ENCODE results near the gene RASSF7. TPM values are rescaled to one million over a fixed set of nuclear protein-coding genes. Genes with fewer than 3 reads are reported as not detected.

RASSF7 gene
- total RNA-seq, 2 experiments from 2014 or later, result 18.8 to 21.9 TPM

DNA sequence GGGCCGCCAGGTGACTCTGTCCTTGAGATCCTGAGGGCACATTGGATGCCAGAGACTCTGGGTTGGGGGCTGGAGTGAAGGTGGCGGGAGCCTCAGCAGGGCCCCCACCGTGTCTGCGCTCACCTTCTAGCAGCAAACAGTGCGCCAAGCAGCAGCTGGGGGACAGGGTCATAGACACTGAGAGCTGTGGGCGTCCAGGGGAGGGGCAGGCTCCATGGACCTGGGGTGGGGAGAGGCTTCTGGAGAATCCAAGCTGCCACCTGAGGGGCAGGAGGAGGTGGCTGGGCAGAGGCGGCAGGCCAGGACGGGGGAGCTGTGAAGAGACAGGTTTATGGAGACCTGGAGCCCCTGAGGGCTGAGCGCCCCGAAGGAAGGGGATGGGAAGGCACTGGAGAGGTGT, 23.5 kb downstream of the RASSF7 start:
- Mint-ChIP-seq H3K4me1 (ENCODE audit: low read depth) (peaks cover 31% of the 10 kb centered on the region), H3K27ac (no peak overlapping the region), H3K27me3 (no peaks in the 10 kb centered on the region), H3K36me3 (peaks cover 26% of the 10 kb centered on the region), H3K4me3 (no peak overlapping the region), H3K9me3 (no peaks in the 10 kb centered on the region)
- CTCF ChIA-PET, result no interaction called here
- POLR2A ChIA-PET, result no interaction called here
- no peak for DNase-seq
- intact Hi-C loops (cut with micrococcal nuclease), result no loop called here

DNA sequence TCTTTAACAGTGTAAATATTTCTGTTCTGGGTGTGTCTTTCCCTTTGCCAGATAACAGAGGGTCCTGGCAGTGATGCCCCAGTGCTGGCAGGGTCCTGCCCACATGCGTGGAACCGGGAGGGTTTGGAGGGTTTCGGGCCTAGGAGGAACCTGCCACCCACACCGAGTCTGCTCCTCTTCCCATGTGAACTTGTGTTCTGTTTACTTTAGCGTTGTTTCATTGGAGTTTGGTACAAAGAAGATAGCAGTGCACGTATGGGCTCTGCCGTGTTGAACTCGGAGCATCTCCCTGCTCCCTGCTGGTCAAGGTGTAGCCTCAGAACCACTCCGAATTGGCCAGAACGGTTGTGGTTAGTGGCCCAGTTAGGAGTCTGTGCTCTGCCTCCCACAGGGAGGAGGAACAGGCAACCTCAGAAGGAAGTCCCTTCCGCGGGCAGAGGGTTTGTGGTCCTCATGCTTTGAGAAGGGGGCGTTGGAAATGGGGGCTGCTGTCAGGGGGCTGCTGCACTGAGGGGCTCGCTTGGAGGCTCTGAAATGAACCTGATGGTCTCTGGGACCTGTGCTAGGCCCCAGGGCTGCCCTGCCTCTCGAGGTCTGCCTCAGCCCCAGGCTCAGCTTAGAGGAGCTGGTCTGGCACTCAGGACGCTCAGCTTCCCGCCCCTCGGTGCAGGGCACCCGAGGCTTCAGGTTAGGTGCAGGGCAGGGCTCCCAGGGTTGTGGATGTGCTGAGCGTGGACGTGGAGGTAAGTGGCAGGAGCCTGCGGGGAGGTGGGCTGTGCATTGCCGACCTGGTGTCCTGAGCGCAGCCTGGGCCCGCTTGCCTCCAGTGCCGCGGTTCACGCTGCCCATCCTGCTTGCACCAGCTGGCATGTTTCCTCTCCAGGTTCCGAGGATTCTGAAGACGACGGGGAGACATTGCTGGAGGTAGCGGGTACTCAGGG, 25.9 kb downstream of the RASSF7 start:
- H3K36me3 Mint-ChIP-seq, result peaks cover 33% of the 10 kb centered on the region
- intact Hi-C loops (cut with micrococcal nuclease), result no loop called here
- no peak overlapping the region for H3K4me3 Mint-ChIP-seq
- H3K9me3 Mint-ChIP-seq, result no peaks in the 10 kb centered on the region
- POLR2A ChIA-PET, result interaction anchor here (1.5 to 2.0 kb wide), 2 partner anchors 11 to 18 kb away, joined by 3 to 6 read pairs; no protein-coding TSS in a partner anchor
- CTCF ChIA-PET, result no interaction called here
- H3K27ac Mint-ChIP-seq, result peak overlapping the region; percentile 97
- H3K27me3 Mint-ChIP-seq, result no peaks in the 10 kb centered on the region
- DNase-seq, result no peak
- peaks cover 18% of the 10 kb centered on the region for H3K4me1 Mint-ChIP-seq (ENCODE audit: low read depth)

DNA sequence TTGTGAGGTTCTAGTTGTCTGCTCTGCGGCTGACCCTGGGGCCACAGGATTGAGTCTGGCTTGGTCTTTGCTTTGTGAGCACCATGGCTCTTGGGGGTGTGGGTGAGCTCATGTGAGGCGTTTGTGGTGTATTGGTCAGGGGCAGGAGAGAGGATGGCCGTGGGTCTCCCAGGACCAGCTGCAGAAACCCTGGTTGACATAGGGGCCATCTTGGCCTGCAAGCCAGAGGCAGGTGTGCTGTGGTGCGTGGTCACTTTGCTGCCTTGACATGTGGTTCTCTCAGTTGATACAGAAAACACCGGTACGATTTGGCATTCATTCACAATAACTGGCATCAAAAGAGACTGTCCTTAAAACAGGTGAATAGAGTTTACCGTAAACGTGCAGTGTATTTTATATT, 26.8 kb downstream of the RASSF7 start:
- ChIA-PET CTCF (interaction anchor here (0.9 to 1.2 kb wide), 3 partner anchors 30 to 108 kb away, joined by 4 to 6 read pairs (median 5); partner anchors contain the start of genes DEAF1 and TMEM80), POLR2A (interaction anchor here (0.8 to 2.0 kb wide), 4 partner anchors 12 to 138 kb away, joined by 3 to 6 read pairs (median 3); partner anchors contain the start of gene HRAS)
- no peaks in the 10 kb centered on the region for H3K27me3 Mint-ChIP-seq
- H3K36me3 Mint-ChIP-seq, result peaks cover 34% of the 10 kb centered on the region
- peaks cover 18% of the 10 kb centered on the region for H3K4me1 Mint-ChIP-seq (ENCODE audit: low read depth)
- no peak for DNase-seq
- peak overlapping the region; percentile 97 for H3K27ac Mint-ChIP-seq
- peak overlapping the region; percentile 58 for H3K4me3 Mint-ChIP-seq
- intact Hi-C loops (cut with micrococcal nuclease), result no loop called here
- no peaks in the 10 kb centered on the region for H3K9me3 Mint-ChIP-seq

DNA sequence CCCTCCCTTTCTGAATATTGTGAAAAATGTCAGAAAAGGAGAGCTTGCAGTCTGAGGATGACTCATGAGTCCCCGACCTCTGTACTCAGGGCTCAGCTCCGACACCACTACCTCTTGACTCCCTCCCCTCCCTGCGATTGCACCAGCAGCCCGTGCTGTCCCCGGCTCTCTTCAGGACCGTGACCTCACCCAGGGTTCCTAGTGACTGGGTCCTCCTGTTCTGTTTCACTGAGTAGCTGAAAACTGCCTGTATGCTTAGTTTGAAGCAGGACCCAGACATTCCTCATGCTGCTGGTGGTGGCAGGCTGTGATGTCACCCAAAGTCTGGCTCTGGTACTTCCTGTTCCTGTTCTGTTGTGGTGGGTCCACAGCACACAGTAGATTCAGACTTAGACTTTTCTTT, 27.2 kb downstream of the RASSF7 start:
- peak; percentile 84 for DNase-seq
- Mint-ChIP-seq H3K9me3 (no peaks in the 10 kb centered on the region), H3K27me3 (no peaks in the 10 kb centered on the region), H3K36me3 (peaks cover 35% of the 10 kb centered on the region), H3K4me3 (peak overlapping the region; percentile 58), H3K4me1 (ENCODE audit: low read depth) (peaks cover 18% of the 10 kb centered on the region), H3K27ac (peak overlapping the region; percentile 97)
- ChIA-PET CTCF (interaction anchor here (0.6 to 1.2 kb wide), 4 partner anchors 31 to 107 kb away, joined by 3 to 6 read pairs (median 4); partner anchors contain the start of genes DEAF1 and TMEM80), POLR2A (interaction anchor here (0.8 to 2.0 kb wide), 4 partner anchors 12 to 138 kb away, joined by 3 to 6 read pairs (median 3); partner anchors contain the start of gene HRAS)
- intact Hi-C loops (cut with micrococcal nuclease), result no loop called here

DNA sequence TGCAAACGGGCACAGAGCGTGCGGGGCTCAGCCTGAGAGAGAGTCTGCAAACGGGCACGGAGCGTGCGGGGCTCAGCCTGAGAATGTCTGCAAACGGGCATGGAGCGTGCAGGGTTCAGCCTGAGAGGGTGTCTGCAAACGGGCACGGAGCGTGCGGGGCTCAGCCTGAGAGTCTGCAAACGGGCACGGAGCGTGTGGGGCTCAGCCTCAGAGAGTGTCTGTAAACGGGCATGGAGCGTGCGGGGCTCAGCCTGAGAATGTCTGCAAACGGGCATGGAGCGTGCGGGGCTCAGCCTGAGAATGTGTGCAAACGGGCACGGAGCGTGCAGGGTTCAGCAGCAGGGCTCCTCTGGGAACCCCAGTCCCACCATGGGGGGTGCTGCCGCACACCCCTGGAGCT, 29.0 kb downstream of the RASSF7 start:
- Mint-ChIP-seq H3K9me3 (no peaks in the 10 kb centered on the region), H3K4me3 (no peak overlapping the region), H3K27ac (no peak overlapping the region), H3K4me1 (ENCODE audit: low read depth) (peaks cover 18% of the 10 kb centered on the region), H3K27me3 (no peaks in the 10 kb centered on the region), H3K36me3 (peaks cover 44% of the 10 kb centered on the region)
- intact Hi-C loops (cut with micrococcal nuclease), result no loop called here
- CTCF ChIA-PET, result no interaction called here
- POLR2A ChIA-PET, result no interaction called here
- DNase-seq, result no peak

DNA sequence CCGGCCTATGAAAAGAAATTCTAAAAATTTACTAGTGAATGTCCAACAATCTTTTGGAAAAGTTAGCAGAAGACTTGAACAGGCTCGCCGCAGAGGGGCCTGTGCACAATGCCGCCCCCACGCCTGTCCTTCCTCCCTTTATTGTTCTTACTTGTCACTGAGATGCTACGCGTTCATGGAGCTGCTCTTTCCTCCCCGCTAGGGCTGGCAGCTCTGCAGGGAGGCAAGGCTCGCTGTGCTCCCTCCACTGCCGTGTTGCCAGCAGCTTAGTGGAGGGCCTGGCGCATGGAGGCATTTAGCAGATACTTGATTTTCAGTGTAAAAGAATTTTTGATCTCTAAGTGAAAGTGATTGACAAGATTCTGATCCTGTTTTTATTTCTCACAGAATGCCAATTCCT, 30.2 kb downstream of the RASSF7 start:
- CTCF ChIA-PET, result no interaction called here
- Mint-ChIP-seq H3K36me3 (peaks cover 45% of the 10 kb centered on the region), H3K27ac (no peak overlapping the region), H3K27me3 (no peaks in the 10 kb centered on the region), H3K9me3 (no peaks in the 10 kb centered on the region), H3K4me1 (ENCODE audit: low read depth) (peaks cover 20% of the 10 kb centered on the region), H3K4me3 (no peak overlapping the region)
- DNase-seq, result no peak
- intact Hi-C loops (cut with micrococcal nuclease), result no loop called here
- POLR2A ChIA-PET, result no interaction called here

DNA sequence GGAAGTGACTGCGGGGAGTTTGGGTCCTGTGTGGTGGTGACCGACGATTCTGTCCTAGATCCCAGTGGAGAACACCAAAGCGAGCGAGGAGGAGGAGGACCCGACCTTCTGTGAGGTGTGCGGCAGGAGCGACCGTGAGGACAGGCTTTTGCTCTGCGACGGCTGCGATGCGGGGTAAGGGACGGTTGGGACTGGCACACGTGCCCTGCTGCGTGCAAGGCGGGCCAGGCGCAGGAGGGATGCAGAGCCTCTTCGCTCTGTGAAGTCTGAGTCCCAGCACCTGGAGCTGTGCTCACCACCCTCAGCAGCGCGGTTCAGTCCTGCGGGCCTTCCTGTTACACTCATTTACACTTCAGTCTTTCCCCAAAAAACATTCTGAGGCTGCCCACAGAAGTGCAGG, 31.7 kb downstream of the RASSF7 start:
- no peak for DNase-seq
- Mint-ChIP-seq H3K36me3 (peaks cover 48% of the 10 kb centered on the region), H3K27me3 (no peaks in the 10 kb centered on the region), H3K27ac (no peak overlapping the region), H3K4me3 (no peak overlapping the region), H3K4me1 (ENCODE audit: low read depth) (peaks cover 19% of the 10 kb centered on the region), H3K9me3 (no peaks in the 10 kb centered on the region)
- POLR2A ChIA-PET, result no interaction called here
- intact Hi-C loops (cut with micrococcal nuclease), result no loop called here
- CTCF ChIA-PET, result no interaction called here

DNA sequence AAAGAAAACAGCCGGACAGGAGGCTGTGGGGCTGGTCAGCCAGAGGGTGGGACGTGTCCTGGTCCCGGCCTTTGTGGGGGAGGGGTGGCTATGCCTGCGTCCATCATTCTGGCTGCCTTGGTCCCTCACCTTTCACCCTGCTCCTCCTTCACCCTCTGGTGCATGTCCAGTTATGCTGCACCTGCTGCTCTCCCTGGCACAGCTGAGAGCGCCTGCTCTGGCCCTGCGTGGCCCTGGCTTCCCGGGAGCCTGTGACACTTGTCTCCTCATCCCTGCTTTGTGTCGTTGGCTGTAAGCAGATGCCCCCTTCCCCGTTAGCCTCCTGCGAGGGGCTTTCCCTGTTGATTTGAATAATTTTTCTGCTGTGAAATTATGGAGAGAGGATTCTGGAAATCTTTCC, 32.1 kb downstream of the RASSF7 start:
- intact Hi-C loops (cut with micrococcal nuclease), result no loop called here
- H3K9me3 Mint-ChIP-seq, result no peaks in the 10 kb centered on the region

DNA sequence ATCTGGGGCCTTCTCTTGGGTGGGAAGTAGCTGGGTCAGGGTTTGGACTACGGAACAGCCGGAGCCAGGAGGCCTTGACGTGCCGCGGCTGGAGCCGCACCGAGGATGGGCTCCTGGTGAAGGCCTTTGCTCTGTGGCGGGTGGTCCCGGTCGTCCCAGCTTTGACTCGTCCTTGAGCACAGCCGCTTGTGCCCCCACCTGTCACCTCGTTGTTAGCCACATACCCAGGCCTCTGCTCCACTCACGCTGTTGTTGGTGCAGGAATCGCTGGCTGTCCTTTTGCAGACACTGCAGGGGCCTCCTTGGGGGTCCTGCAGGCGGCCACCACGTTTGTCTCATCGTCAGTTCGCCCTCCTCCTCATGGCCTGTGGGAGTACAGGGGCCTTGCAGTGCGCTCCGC, 32.6 kb downstream of the RASSF7 start:
- Mint-ChIP-seq H3K36me3 (peaks cover 46% of the 10 kb centered on the region), H3K4me1 (ENCODE audit: low read depth) (peaks cover 10% of the 10 kb centered on the region), H3K27me3 (no peaks in the 10 kb centered on the region), H3K27ac (no peak overlapping the region), H3K9me3 (no peaks in the 10 kb centered on the region), H3K4me3 (no peak overlapping the region)
- no peak for DNase-seq
- ChIA-PET CTCF (no interaction called here), POLR2A (no interaction called here)
- intact Hi-C loops (cut with micrococcal nuclease), result no loop called here

More for the DNA sequence above, 32.1 kb downstream of the RASSF7 start:
- Mint-ChIP-seq H3K27me3 (no peaks in the 10 kb centered on the region), H3K36me3 (peaks cover 47% of the 10 kb centered on the region), H3K4me1 (ENCODE audit: low read depth) (peaks cover 15% of the 10 kb centered on the region), H3K4me3 (no peak overlapping the region), H3K27ac (no peak overlapping the region)
- CTCF ChIA-PET, result no interaction called here
- POLR2A ChIA-PET, result no interaction called here
- DNase-seq, result no peak

DNA sequence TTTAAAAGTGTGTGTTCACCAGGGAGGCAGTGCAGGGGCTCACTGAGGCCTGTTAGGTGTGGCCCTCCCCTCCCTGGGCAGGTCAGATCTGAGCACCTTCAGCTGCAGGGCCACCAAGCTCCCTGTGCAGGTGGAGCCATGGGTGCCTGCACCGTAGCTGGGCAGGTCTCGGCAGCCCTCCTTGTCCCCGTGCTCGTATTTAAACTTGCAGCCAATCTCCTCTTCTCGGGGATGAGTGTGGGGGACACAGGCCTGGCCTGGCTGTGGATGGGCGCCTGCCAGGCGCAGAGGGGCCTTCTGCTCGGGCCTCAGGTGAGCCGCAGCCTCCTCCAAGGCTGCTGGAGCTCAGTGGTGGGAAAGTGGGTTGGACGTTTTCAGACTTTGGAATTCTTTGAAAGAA, 34.6 kb downstream of the RASSF7 start:
- Mint-ChIP-seq H3K4me1 (ENCODE audit: low read depth) (peaks cover 8% of the 10 kb centered on the region), H3K4me3 (no peak overlapping the region), H3K36me3 (peaks cover 41% of the 10 kb centered on the region), H3K27ac (no peak overlapping the region), H3K27me3 (no peaks in the 10 kb centered on the region), H3K9me3 (no peaks in the 10 kb centered on the region)
- intact Hi-C loops (cut with micrococcal nuclease), result no loop called here
- ChIA-PET CTCF (no interaction called here), POLR2A (no interaction called here)
- DNase-seq, result no peak

DNA sequence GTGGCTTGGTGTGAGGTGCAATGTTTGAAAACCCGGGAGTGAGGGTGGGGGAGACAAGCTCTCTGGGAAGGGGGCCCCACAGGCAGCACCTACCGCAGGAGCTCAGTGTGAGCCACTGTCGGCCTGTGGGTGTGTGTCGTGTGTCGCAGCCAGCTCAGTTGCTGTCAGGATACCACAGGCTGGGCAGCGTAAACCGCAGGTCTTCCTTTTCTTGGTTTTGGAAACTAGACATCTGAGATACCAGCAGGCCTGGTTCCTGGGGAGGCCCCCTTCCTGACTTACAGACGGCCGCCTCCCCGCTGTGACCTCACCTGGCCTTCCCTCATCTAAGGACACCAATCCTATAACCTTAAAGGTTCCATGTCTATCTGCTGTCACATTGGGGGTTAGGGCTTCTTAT, 35.6 kb downstream of the RASSF7 start:
- CTCF ChIA-PET, result no interaction called here
- Mint-ChIP-seq H3K4me1 (ENCODE audit: low read depth) (peaks cover 8% of the 10 kb centered on the region), H3K9me3 (no peaks in the 10 kb centered on the region), H3K4me3 (no peak overlapping the region), H3K27ac (peak overlapping the region; percentile 38), H3K36me3 (peaks cover 39% of the 10 kb centered on the region), H3K27me3 (no peaks in the 10 kb centered on the region)
- peak; percentile 45 for DNase-seq
- POLR2A ChIA-PET, result interaction anchor here (0.6 kb wide), 1 partner anchor 145 kb away, joined by 3 read pairs; no protein-coding TSS in a partner anchor
- intact Hi-C loops (cut with micrococcal nuclease), result no loop called here

DNA sequence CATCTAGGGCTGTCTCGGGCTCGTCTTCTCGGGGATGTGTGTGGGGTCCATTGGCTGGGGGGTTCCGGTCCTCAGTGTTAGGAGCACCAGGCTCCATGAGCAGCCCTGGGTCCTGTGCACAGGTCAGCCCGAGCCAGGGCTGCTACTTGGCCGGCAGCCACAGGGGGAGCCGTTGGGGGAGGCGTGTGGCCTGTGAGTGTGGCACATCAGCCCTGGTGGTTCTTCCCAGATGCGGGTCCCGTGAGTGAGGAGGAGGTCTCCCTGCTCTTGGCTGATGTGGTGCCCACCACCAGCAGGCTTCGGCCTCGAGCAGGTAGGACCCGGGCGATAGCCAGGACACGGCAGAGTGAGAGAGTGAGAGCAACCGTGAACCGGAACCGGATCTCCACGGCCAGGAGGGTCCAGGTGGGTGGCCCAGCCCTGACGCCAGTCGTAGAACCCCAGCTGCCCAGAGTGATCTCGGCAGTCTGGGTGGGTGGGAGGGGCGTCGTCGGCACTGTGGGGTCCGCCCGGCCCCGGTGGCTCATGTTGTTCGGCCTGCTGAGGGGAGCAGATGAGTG, 36.5 kb downstream of the RASSF7 start:
- Mint-ChIP-seq H3K4me3 (no peak overlapping the region), H3K27ac (no peak overlapping the region), H3K9me3 (no peaks in the 10 kb centered on the region), H3K27me3 (no peaks in the 10 kb centered on the region), H3K4me1 (ENCODE audit: low read depth) (peaks cover 8% of the 10 kb centered on the region), H3K36me3 (peaks cover 45% of the 10 kb centered on the region)
- no peak for DNase-seq
- POLR2A ChIA-PET, result no interaction called here
- CTCF ChIA-PET, result no interaction called here
- intact Hi-C loops (cut with micrococcal nuclease), result no loop called here

Data from activated CD4-positive, alpha-beta memory T cell treated with anti-CD3 and anti-CD28 coated beads for 36 hours (primary cell).